ENCODE measurements around the gene C8G.

DNA sequence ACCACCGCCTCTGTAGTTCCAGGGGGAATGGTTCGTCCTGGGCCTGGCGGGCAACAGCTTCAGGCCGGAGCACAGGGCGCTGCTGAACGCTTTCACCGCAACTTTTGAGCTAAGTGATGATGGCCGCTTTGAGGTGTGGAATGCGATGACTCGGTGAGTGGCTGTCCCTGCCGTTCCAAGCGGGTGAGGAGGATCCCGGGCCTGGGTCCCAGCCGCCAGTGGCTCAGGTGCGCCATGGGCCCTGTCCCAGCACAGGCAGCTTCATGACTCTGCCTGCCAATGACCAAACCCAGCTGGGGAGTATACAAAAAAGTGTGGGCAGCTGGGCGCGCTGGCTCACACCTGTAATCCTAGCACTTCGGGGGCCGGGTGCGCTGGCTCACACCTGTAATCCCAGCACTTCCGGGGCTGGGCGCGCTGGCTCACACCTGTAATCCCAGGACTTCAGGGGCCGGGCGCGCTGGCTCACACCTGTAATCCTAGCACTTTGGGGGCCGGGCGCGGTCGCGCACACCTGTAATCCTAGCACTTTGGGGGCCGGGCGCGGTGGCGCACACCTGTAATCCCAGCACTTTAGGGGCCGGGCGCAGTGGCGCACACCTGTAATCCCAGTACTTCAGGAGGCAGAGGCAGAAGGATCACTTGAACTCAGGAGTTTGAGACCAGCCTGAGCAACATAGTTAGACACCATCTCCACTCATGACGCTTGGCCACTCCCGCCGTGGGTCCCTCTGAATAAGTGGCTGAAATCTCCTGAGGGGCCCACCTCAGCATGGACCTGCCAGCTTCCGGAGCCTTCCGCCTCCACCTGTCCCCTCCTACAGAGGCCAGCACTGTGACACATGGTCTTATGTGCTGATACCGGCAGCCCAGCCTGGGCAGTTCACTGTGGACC, 8.1 kb downstream of the C8G start:
- TF ChIP-seq, protein P1, sequence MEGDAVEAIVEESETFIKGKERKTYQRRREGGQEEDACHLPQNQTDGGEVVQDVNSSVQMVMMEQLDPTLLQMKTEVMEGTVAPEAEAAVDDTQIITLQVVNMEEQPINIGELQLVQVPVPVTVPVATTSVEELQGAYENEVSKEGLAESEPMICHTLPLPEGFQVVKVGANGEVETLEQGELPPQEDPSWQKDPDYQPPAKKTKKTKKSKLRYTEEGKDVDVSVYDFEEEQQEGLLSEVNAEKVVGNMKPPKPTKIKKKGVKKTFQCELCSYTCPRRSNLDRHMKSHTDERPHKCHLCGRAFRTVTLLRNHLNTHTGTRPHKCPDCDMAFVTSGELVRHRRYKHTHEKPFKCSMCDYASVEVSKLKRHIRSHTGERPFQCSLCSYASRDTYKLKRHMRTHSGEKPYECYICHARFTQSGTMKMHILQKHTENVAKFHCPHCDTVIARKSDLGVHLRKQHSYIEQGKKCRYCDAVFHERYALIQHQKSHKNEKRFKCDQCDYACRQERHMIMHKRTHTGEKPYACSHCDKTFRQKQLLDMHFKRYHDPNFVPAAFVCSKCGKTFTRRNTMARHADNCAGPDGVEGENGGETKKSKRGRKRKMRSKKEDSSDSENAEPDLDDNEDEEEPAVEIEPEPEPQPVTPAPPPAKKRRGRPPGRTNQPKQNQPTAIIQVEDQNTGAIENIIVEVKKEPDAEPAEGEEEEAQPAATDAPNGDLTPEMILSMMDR (IDR thresholded peaks at IDR 0.05; ENCODE audit: insufficient read depth, low read depth, low read length), result no peak
- TF ChIP-seq EZH2 (IDR thresholded peaks at IDR 0.05; ENCODE audit: insufficient read depth, low read length), result no peak
